GM10266 (cell line): Measurements from ENCODE around the gene PPFIA4.

Source experiments
- DNase-seq: peaks from one replicate; pipeline ENCODE4 v3.0.0; 2012; ENCODE audit errors: extremely low spot score
- TF ChIP-seq, protein P1 (sequence below): IDR thresholded peaks from 2 replicates; pipeline ENCODE4 v1.5.1; 2012; ENCODE audit warnings: mild to moderate bottlenecking, low read depth; ENCODE audit not compliant: control insufficient read depth, insufficient read depth; ENCODE audit errors: missing control alignments

Gene PPFIA4

DNA sequence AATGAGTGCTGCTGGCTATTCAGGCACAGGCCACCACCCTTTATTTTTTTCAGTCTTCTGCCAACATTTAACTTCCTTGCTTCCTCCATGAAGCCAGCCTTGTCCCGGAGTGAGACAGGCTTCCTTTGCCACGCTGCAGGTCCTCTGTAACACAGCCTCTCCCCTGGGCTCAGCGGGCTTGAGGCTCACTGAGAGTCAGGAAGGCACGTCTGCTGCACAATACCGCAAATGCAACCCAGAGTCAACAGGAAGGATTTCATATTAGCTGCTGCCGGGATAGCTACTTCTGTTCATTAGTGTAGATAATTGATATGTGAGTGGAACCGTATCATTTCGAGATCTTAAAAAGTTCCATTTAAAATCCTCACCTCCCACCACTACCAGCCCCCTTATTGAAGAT, 37.0 kb downstream of the PPFIA4 start:
- no peak for DNase-seq
- TF ChIP-seq, protein P1, sequence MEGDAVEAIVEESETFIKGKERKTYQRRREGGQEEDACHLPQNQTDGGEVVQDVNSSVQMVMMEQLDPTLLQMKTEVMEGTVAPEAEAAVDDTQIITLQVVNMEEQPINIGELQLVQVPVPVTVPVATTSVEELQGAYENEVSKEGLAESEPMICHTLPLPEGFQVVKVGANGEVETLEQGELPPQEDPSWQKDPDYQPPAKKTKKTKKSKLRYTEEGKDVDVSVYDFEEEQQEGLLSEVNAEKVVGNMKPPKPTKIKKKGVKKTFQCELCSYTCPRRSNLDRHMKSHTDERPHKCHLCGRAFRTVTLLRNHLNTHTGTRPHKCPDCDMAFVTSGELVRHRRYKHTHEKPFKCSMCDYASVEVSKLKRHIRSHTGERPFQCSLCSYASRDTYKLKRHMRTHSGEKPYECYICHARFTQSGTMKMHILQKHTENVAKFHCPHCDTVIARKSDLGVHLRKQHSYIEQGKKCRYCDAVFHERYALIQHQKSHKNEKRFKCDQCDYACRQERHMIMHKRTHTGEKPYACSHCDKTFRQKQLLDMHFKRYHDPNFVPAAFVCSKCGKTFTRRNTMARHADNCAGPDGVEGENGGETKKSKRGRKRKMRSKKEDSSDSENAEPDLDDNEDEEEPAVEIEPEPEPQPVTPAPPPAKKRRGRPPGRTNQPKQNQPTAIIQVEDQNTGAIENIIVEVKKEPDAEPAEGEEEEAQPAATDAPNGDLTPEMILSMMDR, result no peak

DNA sequence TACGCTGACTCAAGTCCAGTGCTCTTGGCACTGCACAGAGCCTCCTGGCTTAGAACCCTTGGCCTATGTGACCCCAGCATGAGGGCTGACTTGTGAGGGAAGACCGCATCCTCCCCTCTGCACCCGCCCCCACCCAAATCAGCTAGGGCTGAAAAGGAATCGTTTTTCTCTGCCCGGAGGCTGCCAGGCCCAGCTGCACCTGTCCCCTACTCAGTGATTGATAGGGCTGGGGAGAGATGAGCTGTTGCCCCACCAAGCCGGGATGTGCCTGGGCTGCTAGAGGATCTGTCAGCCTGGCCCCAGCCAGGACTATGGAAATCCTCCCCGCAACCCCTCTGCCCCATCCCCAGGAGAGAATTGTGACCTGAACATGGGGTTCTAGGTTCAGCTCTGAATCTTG, 38.9 kb downstream of the PPFIA4 start:
- TF ChIP-seq, protein P1, result no peak
- no peak for DNase-seq

DNA sequence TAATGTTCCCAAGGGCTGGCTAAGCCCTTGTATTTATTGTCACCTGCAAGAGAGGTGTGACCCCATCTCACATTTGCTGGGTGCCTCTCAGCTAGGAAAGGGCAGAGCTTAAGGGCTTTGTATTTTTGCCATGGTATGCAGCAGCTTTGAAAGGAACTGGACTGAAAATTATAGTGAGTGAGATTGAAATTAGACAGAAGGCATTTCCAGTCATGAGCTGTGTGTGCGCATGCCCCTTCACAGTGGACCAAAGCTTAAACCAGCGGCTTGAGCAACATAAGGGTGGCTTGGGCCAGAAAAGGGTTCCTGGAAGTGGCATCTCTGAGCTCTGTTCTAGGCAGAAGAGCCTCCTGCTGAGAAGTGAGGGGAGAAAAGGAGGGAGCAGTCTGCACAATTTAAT, 39.7 kb downstream of the PPFIA4 start:
- no peak for DNase-seq
- TF ChIP-seq, protein P1, result no peak

DNA sequence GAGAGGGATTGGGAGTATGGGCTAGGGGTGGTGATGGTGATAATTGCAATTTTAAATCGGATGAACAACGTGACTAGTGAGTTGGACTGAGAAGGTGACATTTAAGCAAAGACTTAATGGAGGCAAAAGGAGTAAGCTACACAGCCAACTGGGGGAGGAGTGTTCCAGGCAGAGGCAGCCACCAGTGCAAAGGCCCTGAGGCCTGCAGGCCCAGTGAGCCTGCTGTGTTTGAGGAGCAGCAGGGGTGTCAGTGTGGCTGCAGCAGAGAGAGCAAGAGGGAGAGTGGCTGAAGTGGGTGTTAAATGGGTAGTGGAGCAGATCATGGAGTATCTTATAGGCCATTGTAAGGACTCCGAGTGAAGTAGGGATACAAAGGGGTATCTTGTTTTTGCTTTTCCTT, 40.7 kb downstream of the PPFIA4 start:
- TF ChIP-seq, protein P1, result no peak

DNA sequence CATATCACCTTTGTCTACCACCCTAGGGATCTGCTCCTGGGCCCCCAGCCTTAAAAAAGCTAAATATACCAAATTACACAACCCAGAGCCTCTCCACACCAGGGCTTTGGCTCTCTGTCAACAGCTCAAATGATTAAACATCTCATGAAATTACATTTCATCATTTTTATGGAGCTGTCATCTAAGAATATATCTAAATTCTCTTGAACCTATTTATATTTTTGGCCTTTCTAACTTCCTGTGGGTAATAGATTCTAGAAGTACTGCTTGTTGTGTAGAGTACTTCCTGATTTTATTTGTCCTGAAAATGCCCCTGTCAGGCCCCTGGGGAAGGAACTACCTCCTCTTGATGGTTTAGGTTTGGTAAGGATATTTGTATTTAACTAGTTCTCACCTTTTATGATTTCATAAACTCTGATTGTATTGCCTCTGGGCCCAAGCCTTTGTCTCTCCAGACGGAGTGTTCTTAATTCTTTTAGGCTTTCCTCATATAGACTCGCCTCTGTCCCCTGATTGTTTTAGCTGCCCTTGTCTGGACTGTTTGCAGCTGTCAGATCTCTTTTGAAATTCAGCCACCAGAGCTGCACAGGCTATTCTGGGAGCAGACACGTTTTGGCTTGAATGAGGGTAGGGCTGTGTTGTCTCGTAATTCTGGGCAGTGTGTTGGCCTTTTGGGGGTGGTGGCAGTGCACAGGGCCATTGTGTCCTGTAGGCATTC, 42.9 kb downstream of the PPFIA4 start:
- no peak for DNase-seq
- TF ChIP-seq, protein P1, result no peak

More for the DNA sequence above, 40.7 kb downstream of the PPFIA4 start:
- no peak for DNase-seq

DNA sequence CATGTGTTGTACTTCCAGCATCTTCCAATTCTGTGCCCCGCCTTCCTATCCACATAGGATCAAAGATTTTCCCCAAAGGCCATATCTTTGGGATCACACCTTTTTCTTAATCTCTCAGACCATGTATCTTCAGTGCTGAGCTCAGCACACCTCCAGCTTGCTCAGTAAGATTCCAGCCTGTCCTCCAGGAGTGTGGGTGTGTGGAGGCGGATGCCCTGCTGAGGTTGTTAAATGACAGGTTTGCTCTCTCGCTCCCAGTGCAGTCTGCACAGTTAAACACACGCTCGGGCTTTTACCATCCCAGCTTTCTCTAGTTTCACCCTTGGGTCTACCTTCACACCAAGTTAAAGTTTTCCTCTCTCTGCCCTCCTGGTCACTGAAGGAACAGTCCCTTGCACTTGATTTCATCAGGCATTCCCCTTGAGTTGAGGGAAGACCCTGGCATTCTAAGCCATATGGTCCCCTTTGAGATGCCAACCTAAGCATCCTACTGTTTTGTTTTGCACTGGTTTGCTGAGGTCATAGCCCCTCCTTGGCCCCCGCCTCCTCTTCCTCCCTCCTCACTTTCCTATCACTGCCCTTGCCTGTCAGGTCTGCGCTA, 45.8 kb downstream of the PPFIA4 start:
- no peak for DNase-seq

DNA sequence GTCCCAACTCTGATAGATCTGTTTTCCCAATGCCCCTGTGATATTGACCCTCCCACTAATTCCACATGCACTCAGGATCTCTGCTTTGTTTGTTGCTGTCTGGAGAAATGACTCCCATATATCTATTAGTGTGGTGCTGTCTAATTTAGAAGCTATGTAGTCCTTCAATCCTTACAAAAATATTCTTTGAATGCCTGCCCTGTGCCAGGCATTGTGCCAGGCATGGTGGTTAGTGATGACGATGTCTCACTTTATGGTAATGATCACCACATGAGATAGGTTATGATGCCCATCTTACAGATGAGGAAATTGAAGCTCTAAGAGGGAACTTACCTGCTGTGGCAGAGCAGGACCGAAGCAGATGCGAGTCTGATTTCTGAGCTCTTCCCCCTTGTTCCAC, 46.6 kb downstream of the PPFIA4 start:
- no peak for DNase-seq
- TF ChIP-seq, protein P1, result no peak

More for the DNA sequence above, 45.8 kb downstream of the PPFIA4 start:
- TF ChIP-seq, protein P1, result no peak
